ENCODE results near the gene MACROD2.
"Not testable (repeated sequence)": the region's sequence is repeated elsewhere in the genome, so short reads cannot be mapped to it uniquely, and the experiment has no call there.

The MACROD2 gene

DNA sequence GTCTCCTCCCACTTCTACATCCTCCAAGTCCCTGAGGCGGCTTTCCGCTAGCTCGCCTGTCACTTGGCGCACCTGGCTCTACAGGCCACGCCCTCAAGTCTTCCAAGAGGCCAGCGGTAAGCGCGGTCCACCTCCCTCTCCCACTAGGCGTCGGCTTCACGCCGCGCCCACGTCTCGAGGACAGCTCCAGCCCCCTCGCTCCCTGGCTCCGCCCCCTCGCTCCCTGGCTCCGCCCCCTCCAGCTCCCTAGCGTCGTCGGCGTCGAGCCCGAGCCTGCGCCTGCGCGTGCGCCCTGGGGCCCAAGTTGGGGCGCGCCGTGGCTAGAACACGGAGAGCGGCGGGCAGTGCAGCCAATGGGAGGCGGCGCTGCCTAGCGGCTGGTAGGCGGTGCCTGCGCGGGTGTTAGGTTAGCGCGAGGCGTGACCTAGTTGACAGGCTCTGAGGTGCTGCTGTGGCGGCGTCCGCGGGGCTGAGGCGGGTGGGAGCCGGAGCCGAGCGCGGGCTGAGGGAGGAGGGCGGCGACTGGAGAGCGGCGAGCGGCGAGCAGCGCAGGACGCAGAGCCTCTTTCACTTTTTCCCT is at the start of gene MACROD2:
Gene MACROD2 (plus strand): TSS at position 431 of the 580 bp plus-strand sequence.
- peak; percentile 70 for DNase-seq

DNA sequence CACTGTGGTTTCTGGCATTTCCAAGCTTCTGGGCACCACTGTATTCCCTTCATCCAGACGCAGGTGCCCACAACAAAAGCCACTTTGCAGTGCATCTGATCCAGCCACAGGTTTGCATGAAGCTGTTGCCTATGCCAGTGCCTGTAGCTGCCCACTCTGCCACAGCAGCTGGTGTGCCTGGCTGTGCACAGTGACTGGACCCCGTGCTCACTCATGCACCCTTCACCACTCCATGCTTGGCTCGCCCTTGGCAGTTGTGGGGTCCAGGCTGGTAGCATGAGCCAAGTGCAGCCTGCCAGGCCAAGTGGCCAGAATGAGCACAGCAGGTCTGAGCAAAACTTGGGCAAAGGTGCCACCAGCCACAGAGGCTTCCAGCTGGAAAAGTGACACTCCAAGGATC is 47.6 kb upstream of the MACROD2 start:
- DNase-seq = no peak

- no peak for DNase-seq
These were observed 42.1 kb upstream of the MACROD2 start for GRCh38 chr20:13953227-13953626.

GRCh38 chr20:13960119-13960518 is 35.2 kb upstream of the MACROD2 start:
- no peak for DNase-seq

- no peak for DNase-seq
These were observed 34.8 kb upstream of the MACROD2 start for GRCh38 chr20:13960525-13960924.

- no peak for DNase-seq
These were observed 11.1 kb upstream of the MACROD2 start for GRCh38 chr20:13984211-13984610.

DNA sequence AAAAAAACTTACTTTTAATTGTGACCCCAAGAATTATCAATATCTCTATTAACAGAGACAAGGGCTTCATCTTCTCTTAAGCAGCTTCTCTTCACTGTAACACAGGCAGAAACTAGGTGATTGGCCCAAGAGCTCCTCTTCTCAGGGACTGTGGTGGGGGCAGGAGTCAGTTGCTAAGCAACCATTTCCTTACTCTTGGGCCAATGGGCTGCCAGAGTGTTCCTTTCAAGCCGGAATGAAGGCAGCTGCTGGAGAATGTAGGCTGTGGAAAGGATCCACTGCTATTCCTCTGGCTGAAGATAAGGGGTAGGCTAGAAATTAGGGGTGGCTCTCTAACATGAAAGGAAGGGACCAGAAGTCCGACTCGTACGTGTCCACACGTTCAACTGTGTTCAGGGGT is 4.9 kb upstream of the MACROD2 start, which contains the start of gene SEL1L2:
Gene SEL1L2 (minus strand): TSS at position 150 of the 400 bp plus-strand sequence. CDS start 80 bp downstream, at position 70.
- no peak for DNase-seq

DNA sequence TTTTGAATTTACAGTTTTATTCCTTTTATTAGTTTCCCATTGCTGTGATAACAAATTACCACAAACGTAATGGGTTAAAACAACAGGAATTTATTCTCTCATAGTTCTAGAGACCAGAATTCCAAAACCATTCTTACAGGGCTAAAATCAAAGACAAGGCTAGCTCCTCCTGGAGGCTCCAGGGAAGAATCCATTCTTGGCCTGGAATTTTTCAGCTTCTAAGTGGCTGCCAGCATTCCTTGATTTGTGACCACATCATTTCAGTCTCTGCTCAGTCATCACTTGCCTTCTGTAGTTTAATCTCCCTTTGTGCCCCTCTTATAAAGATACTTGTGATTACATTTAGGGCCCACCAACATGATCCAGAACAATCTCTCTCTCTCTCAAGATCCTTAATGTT is 4.0 kb upstream of the MACROD2 start:
- no peak for DNase-seq

- not testable (repeated sequence) for DNase-seq
These were observed 3.4 kb upstream of the MACROD2 start for GRCh38 chr20:13991955-13992354.

DNA sequence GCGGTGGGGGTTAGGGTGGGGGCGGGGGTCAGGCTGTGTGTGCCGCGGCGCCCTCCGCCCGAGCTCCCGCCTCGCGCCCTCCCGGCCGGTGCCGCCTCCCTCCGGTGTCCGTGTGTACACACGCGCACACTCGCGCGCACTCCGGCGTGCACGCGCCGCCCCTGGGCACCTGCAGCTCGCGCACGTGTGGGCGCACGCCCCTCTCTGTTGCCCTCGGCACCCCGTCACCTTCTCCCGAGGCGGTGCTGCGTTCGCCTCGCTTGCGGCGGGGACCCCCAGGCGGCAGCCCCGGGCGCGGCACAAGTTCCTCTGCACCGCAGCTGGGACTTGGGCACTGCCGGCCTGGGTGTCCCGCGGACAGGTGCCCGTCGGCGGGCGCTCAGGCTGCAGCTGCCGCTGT is 525 bp downstream of the MACROD2 start:
- peak; percentile 1 for DNase-seq

DNA sequence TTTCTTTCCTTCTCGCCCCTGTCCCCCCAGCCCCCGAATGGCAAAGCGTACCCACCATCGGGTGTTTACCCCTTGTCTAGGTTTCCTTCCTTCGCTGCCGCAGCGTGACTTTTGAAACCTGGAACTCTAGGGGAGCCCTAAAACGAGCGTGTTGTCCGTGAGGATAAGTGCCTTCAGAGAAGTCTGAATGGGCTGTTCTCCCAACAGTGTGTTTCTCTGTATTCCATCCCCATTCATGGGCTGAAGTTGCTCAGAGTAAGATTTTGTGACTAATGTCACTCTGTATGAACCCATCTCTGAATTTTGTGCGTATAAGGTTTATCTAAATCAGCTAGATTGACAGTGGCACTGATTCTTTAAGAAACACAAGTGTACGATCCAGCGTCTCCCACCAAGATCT is 949 bp downstream of the MACROD2 start:
- peak; percentile 1 for DNase-seq

GRCh38 chr20:14000917-14001316 is 5.6 kb downstream of the MACROD2 start:
- no peak for DNase-seq

- no peak for DNase-seq
These were observed 10.7 kb downstream of the MACROD2 start for GRCh38 chr20:14005996-14006395.

- DNase-seq = no peak
These were observed 13.9 kb downstream of the MACROD2 start for GRCh38 chr20:14009208-14009607.

GRCh38 chr20:14012671-14013070 is 17.4 kb downstream of the MACROD2 start:
- no peak for DNase-seq

DNA sequence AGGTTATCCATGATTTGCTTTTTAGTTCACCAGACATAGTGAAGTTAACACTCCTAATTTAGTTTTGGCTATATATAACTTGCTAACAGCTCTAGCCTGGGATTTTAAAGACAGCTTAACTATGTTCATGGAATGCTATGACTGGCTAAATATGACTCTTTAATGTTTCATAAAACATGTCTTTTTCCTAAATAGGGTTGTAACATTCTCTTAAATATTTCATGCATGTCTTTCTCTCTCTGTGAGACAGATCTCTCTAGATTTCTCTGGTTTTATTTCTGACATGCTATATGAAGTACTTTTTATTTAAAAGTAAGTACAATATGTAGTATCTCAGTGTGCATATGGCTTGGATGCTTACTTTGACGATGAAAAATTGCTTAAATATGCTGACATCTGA is 35.7 kb downstream of the MACROD2 start:
- no peak for DNase-seq

GRCh38 chr20:14033310-14033709 is 38.0 kb downstream of the MACROD2 start:
- DNase-seq = no peak

- no peak for DNase-seq
These were observed 41.3 kb downstream of the MACROD2 start for GRCh38 chr20:14036567-14036966.

DNA sequence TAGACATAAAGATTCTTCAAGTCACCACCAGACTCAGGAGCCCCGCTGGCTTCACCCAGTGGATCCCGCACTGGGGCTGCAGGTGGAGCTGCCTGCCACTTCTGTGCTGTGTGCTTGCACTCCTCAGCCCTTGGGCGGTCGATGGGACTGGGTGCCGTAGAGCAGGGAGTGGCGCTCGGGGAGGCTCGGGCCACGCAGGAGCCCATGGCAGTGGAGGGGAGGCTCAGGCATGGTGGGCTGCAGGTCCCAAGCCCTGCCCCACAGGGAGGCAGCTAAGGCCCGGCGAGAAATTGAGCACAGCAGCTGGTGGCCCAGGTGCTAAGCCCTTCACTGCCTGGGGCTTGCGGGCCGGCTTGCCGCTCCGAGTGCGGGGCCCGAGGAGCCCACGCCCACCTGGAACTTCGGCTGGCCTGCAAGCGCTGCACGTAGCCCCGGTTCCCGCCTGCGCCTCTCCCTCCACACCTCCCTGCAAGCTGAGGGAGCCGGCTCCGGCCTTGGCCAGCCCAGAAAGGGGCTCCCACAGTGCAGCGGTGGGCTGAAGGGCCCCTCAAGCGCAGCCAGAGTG is 49.5 kb downstream of the MACROD2 start:
- not testable (repeated sequence) for DNase-seq

- no peak for DNase-seq
These were observed 51.2 kb downstream of the MACROD2 start for GRCh38 chr20:14046534-14046933.

GRCh38 chr20:14049111-14049510 is 53.8 kb downstream of the MACROD2 start:
- DNase-seq = no peak

GRCh38 chr20:14051454-14051853 is 56.1 kb downstream of the MACROD2 start:
- DNase-seq = no peak

DNA sequence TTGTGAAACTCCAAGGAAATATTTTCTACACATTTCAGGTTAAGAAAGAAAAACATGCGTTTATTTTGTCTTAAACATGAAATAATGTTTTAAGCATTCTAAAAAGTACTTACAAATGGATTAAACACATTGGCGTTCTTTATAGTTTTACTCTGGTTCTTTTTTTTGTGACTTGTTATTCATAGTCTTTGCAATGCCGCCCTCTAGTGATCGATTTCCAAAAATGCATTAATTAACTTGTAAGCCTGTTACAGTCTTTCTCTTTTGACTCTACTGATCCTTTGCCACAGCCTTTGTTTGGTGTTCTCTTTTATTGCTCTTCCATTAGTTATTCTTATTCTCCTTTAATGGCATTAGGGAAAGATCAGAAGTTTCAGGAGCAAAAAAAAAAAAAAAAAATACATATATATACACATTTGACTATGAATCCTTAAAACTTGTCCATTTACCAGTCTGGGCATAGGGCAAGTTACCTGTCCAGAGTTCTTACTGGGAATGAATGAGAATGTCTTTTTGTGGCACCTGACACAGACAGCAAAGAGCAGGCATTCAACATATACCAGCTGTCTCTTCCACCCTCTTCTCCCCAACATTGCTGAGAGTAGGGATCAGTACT is 59.9 kb downstream of the MACROD2 start:
- peak; percentile 81 for DNase-seq

GRCh38 chr20:14062171-14062570 is 66.9 kb downstream of the MACROD2 start:
- DNase-seq = no peak

DNA sequence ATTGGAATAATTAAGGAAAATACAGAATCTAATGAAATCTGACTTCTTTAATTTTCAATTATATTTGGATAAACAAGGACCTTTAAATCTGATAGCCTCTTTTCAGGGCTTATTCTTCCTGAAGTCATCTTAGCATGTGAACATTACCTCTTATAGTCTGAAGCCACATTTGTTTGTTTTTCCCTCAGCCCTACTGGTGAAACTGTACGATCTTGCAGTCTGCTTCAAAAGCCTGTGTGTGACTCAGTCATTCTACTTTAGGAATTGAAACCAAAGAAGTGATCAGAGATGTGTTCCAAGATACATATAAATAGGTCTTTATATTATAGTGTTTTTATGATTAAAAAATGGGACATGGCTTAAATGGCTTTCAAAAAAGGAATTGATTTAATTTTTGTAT is 67.5 kb downstream of the MACROD2 start:
- DNase-seq = no peak

All from hematopoietic multipotent progenitor cell treated with erythropoietin and hydrocortisone succinate and interleukin-3 and kit ligand, for 6 days (in vitro differentiated cells).